ENCODE data around the gene FARP1.

DNA sequence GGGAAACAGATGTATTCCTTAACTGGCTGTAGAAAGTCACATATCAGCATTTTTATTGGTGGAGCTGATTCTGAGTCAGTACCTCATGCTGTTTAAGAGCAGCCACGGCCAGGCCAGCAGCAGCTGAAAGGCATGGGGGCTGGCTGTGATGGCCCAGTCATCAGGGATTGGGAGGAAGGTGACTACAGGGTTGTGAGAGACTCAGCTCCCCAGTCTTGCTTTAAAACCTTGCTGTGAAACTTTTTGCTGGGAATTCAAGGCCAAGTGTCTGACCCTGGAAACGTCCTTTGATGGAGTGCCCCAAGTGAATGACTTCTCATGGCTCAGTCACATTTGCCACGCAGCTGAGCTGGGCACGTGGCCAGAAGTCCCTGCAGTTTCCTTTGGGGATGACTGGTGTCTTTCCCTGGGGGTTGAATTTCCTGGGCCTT is 73.3 kb downstream of the FARP1 start:
- no peak for TF ChIP-seq SIN3A (IDR thresholded peaks at IDR 0.05; ENCODE audit: borderline replicate concordance, insufficient read depth, low read length)
- TF ChIP-seq REST (IDR thresholded peaks at IDR 0.05; ENCODE audit: insufficient read depth in 1 of 2, low read depth in 2 of 2, low read length in 2 of 2) = no peak

All from PFSK-1 (cell line).